Activated CD4-positive, alpha-beta T cell treated with anti-CD3 and anti-CD28 coated beads, Interleukin-2, amount 10 ng/mL, durations not matched to agents 7 days and 5 days (primary cell): ENCODE results near the gene CASP2. TPM values are rescaled to one million over a fixed set of nuclear protein-coding genes. Genes with fewer than 3 reads are reported as not detected.
A peak's percentile ranks its signal among the peaks of the same experiment; 100 is the strongest.
"Not testable (repeated sequence)": the region's sequence is repeated elsewhere in the genome, so short reads cannot be mapped to it uniquely, and the experiment has no call there.

Experiments used
- CTCF ChIA-PET: fragments of 350-600 bp; sonication (Branson Sonifier 250); formaldehyde crosslinking; loops from one replicate; lab custom pipeline; 2021; ENCODE audit warnings: antibody characterized with exemption; lab: Charles Lee
- POLR2A ChIA-PET: fragments of 350-600 bp; sonication (Branson Sonifier 250); formaldehyde crosslinking; loops from one replicate; lab custom pipeline; 2021; ENCODE audit warnings: antibody characterized with exemption; lab: Charles Lee
- DNase-seq: peaks from one replicate; pipeline ENCODE4 v3.0.0-alpha.2; 2020
- H3K27ac Mint-ChIP-seq: one replicate; pipeline ENCODE4 v1.8.0; 2021; ENCODE audit warnings: mild to moderate bottlenecking, moderate library complexity, mixed read lengths
- H3K27me3 Mint-ChIP-seq: one replicate; pipeline ENCODE4 v1.8.0; 2021; ENCODE audit warnings: mixed read lengths
- H3K36me3 Mint-ChIP-seq: one replicate; pipeline ENCODE4 v1.8.0; 2021; ENCODE audit warnings: low read depth, mixed read lengths
- H3K4me1 Mint-ChIP-seq: one replicate; pipeline ENCODE4 v1.8.0; 2021; ENCODE audit warnings: mixed read lengths
- H3K4me3 Mint-ChIP-seq: one replicate; pipeline ENCODE4 v1.8.0; 2021; ENCODE audit warnings: mild to moderate bottlenecking, moderate library complexity, mixed read lengths
- H3K9me3 Mint-ChIP-seq: one replicate; pipeline ENCODE4 v1.8.0; 2021; ENCODE audit warnings: mixed read lengths
- total RNA-seq, 2 experiments: library from RNA; stranded (reverse); gene quantifications; one replicate each; pipeline ENCODE4 v1.2.3, GENCODE V29; 2021

The CASP2 gene
- total RNA-seq, 2 experiments from 2014 or later: 102 to 125 TPM

DNA sequence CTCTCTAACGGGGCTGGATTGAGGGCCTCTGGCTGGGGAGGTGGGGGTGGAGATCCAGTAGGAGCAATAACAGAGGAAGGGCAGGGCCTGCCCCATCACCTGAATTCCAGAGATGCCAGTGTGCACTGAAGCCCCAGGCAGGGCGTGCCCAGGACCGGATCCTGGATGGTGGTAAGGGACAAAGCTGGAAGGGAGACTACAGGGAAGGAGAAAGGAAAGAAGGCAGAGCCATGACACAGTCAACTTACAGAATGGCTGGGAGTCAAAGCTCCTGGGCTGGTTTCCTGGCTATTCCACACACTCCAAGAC is 2.7 kb upstream of the CASP2 start:
- no peak overlapping the region for H3K4me3 Mint-ChIP-seq
- ChIA-PET POLR2A (no interaction called here), CTCF (no interaction called here)
- peaks cover 65% of the 10 kb centered on the region for H3K4me1 Mint-ChIP-seq
- H3K27me3 Mint-ChIP-seq: no peaks in the 10 kb centered on the region
- H3K27ac Mint-ChIP-seq: no peak overlapping the region
- DNase-seq: no peak
- H3K36me3 Mint-ChIP-seq: peaks cover 28% of the 10 kb centered on the region
- H3K9me3 Mint-ChIP-seq: peaks cover 8% of the 10 kb centered on the region

DNA sequence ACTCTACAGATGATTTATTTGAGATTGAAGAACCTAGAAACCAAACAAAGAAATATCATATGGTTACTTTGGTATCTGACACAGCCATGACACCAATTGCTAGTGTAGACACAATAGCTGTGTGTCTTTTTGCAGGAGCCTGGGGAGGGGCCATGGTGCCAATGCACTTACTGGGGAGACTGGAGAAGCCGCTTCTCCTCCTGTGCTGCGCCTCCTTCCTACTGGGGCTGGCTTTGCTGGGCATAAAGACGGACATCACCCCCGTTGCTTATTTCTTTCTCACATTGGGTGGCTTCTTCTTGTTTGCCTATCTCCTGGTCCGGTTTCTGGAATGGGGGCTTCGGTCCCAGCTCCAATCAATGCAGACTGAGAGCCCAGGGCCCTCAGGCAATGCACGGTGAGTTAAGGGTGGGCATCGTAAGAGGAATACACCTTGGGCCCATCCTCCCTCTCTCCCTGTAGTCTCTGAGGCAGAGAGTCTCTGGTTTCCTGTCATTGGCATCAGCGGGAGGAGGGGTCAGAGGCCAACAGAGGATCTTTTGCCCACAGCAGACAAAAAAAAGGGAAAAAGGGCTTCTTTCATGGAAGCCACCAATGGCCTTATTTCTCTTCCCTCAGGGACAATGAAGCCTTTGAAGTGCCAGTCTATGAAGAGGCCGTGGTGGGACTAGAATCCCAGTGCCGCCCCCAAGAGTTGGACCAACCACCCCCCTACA is 2.2 kb upstream of the CASP2 start:
- no peak overlapping the region for H3K4me3 Mint-ChIP-seq
- no peak for DNase-seq
- no peaks in the 10 kb centered on the region for H3K27me3 Mint-ChIP-seq
- ChIA-PET POLR2A (no interaction called here), CTCF (interaction anchor here (1.0 to 2.5 kb wide), 3 partner anchors 7 to 25 kb away, joined by 3 to 10 read pairs (median 7); no protein-coding TSS in a partner anchor)
- no peak overlapping the region for H3K27ac Mint-ChIP-seq
- H3K9me3 Mint-ChIP-seq: peaks cover 8% of the 10 kb centered on the region
- H3K4me1 Mint-ChIP-seq: peaks cover 64% of the 10 kb centered on the region
- peaks cover 31% of the 10 kb centered on the region for H3K36me3 Mint-ChIP-seq

DNA sequence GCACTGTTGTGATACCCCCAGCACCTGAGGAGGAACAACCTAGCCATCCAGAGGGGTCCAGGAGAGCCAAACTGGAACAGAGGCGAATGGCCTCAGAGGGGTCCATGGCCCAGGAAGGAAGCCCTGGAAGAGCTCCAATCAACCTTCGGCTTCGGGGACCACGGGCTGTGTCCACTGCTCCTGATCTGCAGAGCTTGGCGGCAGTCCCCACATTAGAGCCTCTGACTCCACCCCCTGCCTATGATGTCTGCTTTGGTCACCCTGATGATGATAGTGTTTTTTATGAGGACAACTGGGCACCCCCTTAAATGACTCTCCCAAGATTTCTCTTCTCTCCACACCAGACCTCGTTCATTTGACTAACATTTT is 1.6 kb upstream of the CASP2 start:
- CTCF ChIA-PET: interaction anchor here (1.0 to 2.5 kb wide), 5 partner anchors 8 to 26 kb away, joined by 3 to 11 read pairs (median 7); no protein-coding TSS in a partner anchor
- peaks cover 37% of the 10 kb centered on the region for H3K36me3 Mint-ChIP-seq
- no peak overlapping the region for H3K4me3 Mint-ChIP-seq
- H3K4me1 Mint-ChIP-seq: peaks cover 66% of the 10 kb centered on the region
- H3K9me3 Mint-ChIP-seq: peaks cover 8% of the 10 kb centered on the region
- peak overlapping the region; percentile 90 for H3K27ac Mint-ChIP-seq
- no peaks in the 10 kb centered on the region for H3K27me3 Mint-ChIP-seq
- DNase-seq: no peak
- POLR2A ChIA-PET: no interaction called here

DNA sequence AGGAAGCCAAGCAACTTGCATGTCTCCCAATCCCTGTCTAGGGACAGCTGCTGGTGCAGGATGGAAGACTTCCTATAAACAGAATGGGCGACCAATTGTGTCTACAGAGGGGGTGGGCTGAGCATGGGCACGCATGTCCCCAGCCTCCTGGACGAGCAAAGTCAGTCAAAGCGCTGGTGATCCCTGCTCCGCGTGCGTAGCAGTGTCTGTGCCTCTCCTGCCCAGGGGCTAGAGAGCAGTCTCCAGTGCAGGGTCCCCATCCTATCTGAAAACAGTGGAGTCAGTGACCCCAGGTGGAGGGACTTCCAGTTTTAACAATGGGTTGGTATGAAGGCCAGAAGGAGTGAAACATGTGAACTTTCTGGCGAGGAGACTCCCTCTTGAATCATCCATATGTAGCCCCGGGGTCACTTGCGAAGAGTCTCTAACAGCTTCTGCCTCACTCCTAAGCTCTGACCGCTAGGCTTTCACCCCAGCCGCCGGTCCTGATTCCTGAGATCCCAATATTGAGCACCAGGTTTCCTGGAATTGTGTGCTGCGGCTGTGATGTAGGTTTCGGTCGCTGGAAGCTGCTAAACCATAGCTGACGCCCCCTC is 714 bp upstream of the CASP2 start:
- H3K27me3 Mint-ChIP-seq: no peaks in the 10 kb centered on the region
- POLR2A ChIA-PET: interaction anchor here (0.6 to 1.0 kb wide), 4 partner anchors 8 to 22 kb away, joined by 3 to 6 read pairs (median 4); no protein-coding TSS in a partner anchor
- peak overlapping the region; percentile 90 for H3K4me3 Mint-ChIP-seq
- H3K27ac Mint-ChIP-seq: peak overlapping the region; percentile 90
- H3K9me3 Mint-ChIP-seq: peaks cover 8% of the 10 kb centered on the region
- CTCF ChIA-PET: interaction anchor here (0.6 to 2.5 kb wide), 14 partner anchors 9 to 278 kb away, joined by 3 to 11 read pairs (median 4); partner anchors contain the start of gene GSTK1
- no peak for DNase-seq
- H3K36me3 Mint-ChIP-seq: peaks cover 43% of the 10 kb centered on the region
- H3K4me1 Mint-ChIP-seq: peaks cover 67% of the 10 kb centered on the region

DNA sequence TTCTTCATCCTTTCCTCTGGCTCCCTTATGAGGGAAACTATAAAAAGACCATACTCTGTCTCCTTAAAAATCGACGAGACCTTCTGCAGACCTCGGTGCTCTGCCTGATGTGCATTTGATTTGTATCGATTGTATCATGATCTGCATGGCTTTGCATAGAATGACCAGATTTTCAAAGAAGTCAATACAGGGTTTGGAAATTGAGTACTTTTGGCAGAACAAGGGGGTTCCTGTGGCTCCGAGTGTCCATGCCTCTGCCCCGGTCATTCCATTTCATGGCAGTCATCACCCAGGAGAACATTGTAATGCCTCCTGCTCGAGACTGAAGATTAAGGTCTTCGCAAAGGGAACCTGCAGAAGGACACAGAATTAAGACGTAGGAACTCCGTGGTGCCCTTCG is 685 bp downstream of the CASP2 start:
- CTCF ChIA-PET: interaction anchor here (1.2 to 2.5 kb wide), 7 partner anchors 8 to 34 kb away, joined by 3 to 11 read pairs (median 6); partner anchors contain the start of gene GSTK1
- peaks cover 64% of the 10 kb centered on the region for H3K4me1 Mint-ChIP-seq
- no peaks in the 10 kb centered on the region for H3K27me3 Mint-ChIP-seq
- H3K36me3 Mint-ChIP-seq: peaks cover 54% of the 10 kb centered on the region
- H3K9me3 Mint-ChIP-seq: peaks cover 8% of the 10 kb centered on the region
- H3K4me3 Mint-ChIP-seq: peak overlapping the region; percentile 90
- POLR2A ChIA-PET: no interaction called here
- peak overlapping the region; percentile 90 for H3K27ac Mint-ChIP-seq
- no peak for DNase-seq

DNA sequence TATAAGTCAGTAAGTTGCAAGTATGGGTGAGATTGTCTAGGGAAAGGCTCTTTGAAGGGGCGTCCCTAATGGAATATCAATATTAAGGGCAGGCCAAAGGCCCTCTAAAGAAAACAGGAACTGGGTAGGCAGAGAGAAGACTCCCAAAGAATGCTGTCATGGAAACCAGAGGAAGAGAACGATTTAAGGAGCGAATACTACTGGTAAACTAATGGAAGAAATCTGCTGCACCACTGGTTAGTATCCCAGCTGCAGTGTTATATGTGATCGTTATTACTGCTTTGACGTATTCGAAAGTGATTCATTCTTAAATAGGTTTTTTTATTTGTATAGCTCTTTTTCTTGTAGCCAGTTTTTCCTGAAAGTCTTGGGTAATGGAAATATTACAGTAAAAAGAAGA is 1.3 kb downstream of the CASP2 start:
- peak overlapping the region; percentile 90 for H3K27ac Mint-ChIP-seq
- peaks cover 8% of the 10 kb centered on the region for H3K9me3 Mint-ChIP-seq
- peaks cover 60% of the 10 kb centered on the region for H3K36me3 Mint-ChIP-seq
- ChIA-PET POLR2A (interaction anchor here (0.7 kb wide), 1 partner anchor 490 kb away, joined by 3 read pairs; no protein-coding TSS in a partner anchor), CTCF (interaction anchor here (1.0 to 1.4 kb wide), 4 partner anchors 10 to 49 kb away, joined by 3 to 8 read pairs (median 4); partner anchors contain the start of gene GSTK1)
- peak overlapping the region; percentile 90 for H3K4me3 Mint-ChIP-seq
- no peak for DNase-seq
- no peaks in the 10 kb centered on the region for H3K27me3 Mint-ChIP-seq
- peaks cover 64% of the 10 kb centered on the region for H3K4me1 Mint-ChIP-seq

DNA sequence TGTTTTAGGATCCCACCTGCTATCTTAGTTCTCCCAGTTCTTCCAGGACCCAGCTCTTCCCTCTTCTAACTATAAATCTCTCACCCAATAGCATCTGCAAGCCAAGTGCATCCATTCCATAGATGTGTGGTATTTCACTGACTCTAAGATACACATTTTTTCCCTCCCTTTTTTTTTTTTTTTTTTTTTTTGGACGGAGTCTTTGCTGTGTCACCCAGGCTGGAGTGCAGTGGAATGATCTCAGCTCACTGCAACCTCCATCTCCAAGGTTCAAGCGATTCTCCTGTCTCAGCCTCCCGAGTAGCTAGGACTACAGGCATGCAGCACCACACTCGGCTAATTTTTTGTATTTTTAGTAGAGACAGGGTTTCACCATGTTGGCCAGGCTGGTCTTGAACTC is 1.7 kb downstream of the CASP2 start:
- Mint-ChIP-seq H3K4me1 (peaks cover 64% of the 10 kb centered on the region), H3K27ac (peak overlapping the region; percentile 90), H3K36me3 (peaks cover 65% of the 10 kb centered on the region), H3K4me3 (peak overlapping the region; percentile 90)
- CTCF ChIA-PET: interaction anchor here (1.0 to 1.4 kb wide), 4 partner anchors 9 to 50 kb away, joined by 3 to 8 read pairs (median 4); partner anchors contain the start of gene GSTK1
- not testable (repeated sequence) for DNase-seq, H3K27me3 Mint-ChIP-seq, H3K9me3 Mint-ChIP-seq
- POLR2A ChIA-PET: interaction anchor here (0.7 kb wide), 1 partner anchor 490 kb away, joined by 3 read pairs; no protein-coding TSS in a partner anchor

DNA sequence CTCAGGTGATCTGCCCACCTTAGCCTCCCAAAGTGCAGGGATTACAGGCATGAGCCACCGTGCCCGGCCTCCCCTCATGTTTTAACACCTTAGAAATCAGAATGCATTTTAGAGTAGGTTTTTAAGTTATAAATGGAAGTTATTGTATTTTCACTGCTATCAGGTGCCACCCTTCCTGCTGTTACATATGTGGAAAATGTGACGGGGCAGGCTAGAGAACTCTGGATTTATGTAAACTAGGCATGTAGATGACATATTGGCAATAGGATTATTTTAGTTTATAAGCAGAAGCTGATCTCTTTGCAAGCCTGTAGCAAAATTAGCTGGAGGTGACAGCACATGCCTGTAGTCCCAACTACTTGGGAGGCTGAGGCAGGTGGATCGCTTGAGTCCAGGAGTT is 2.1 kb downstream of the CASP2 start:
- H3K4me1 Mint-ChIP-seq: peaks cover 64% of the 10 kb centered on the region
- no peaks in the 10 kb centered on the region for H3K27me3 Mint-ChIP-seq
- H3K27ac Mint-ChIP-seq: peak overlapping the region; percentile 90
- CTCF ChIA-PET: interaction anchor here (1.2 to 2.1 kb wide), 4 partner anchors 9 to 50 kb away, joined by 3 to 8 read pairs (median 4); no protein-coding TSS in a partner anchor
- no peak for DNase-seq
- POLR2A ChIA-PET: no interaction called here
- peaks cover 68% of the 10 kb centered on the region for H3K36me3 Mint-ChIP-seq
- H3K9me3 Mint-ChIP-seq: peaks cover 8% of the 10 kb centered on the region
- peak overlapping the region; percentile 90 for H3K4me3 Mint-ChIP-seq

DNA sequence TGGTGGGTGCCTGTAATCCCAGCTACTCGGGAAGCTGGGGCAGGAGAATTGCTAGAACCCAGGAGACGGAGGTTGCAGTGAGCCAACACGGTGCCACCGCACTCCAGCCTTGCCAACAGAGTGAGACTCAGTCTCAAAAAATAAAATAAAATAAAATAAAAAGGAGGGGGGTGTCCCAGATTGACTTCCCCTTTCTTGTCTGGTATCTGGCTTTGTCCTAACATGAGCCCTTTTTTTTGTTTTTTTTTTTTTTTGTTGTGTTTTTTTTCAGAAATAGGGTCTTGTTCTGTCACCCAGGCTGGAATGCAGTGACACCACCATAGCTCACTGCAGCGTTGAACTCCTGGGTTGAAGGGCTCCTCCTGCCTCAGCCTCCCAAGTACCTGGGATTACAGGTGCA is 4.7 kb downstream of the CASP2 start:
- no peak for DNase-seq
- peaks cover 76% of the 10 kb centered on the region for H3K36me3 Mint-ChIP-seq
- H3K4me3 Mint-ChIP-seq: no peak overlapping the region
- ChIA-PET CTCF (interaction anchor here (0.7 to 6.7 kb wide), 6 partner anchors 9 to 54 kb away, joined by 3 to 26 read pairs (median 8); no protein-coding TSS in a partner anchor), POLR2A (interaction anchor here (0.6 kb wide), 1 partner anchor 35 kb away, joined by 13 read pairs; no protein-coding TSS in a partner anchor)
- H3K27me3 Mint-ChIP-seq: no peaks in the 10 kb centered on the region
- H3K4me1 Mint-ChIP-seq: peaks cover 66% of the 10 kb centered on the region
- H3K27ac Mint-ChIP-seq: no peak overlapping the region
- peaks cover under 1% of the 10 kb centered on the region for H3K9me3 Mint-ChIP-seq

DNA sequence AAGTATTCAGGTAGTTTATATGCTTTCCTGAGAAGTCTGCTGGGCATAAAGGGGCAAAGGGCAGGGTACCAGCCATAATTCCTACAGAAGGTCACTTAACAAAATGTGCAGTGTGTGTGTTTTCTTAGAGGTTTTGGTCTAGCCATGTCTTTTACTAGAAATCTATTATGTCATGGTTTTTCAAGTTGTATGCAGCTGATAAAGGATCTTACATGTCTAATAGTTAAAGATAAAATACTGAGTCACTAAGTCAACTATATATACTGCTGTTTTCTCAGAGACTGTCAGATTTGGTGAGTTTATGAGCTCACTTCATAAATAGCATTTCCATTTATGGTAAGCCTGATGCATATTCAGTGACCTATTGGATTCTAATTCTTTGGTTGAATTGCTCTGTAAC is 7.7 kb downstream of the CASP2 start:
- CTCF ChIA-PET: interaction anchor here (0.6 to 6.7 kb wide), 8 partner anchors 8 to 126 kb away, joined by 3 to 26 read pairs (median 3); partner anchors contain the start of gene CASP2
- Mint-ChIP-seq H3K27ac (no peak overlapping the region), H3K9me3 (no peaks in the 10 kb centered on the region), H3K4me3 (no peak overlapping the region), H3K4me1 (peaks cover 68% of the 10 kb centered on the region), H3K36me3 (peaks cover 82% of the 10 kb centered on the region), H3K27me3 (no peaks in the 10 kb centered on the region)
- no peak for DNase-seq
- POLR2A ChIA-PET: no interaction called here

DNA sequence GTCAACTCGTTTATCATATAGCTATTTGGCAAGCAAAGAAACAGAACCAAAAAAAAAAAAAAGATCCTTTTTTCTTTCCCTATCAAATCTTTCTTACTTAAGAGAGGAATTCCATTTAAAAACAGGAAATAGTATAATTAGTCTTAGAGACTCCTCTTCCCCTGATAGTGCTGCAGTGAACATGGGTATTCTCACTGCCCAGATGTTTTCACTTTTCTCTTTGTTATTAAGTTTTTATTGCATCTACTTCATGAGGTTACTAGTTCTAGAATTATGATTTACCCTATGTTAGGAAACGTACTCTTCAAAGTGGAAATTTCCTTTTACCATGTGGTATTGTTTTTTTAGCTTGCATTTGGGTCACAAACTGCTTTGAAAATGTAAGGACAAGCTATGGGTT is 8.5 kb downstream of the CASP2 start:
- no peak for DNase-seq
- Mint-ChIP-seq H3K4me1 (peaks cover 68% of the 10 kb centered on the region), H3K36me3 (peaks cover 84% of the 10 kb centered on the region), H3K27ac (no peak overlapping the region), H3K4me3 (no peak overlapping the region), H3K27me3 (no peaks in the 10 kb centered on the region), H3K9me3 (no peaks in the 10 kb centered on the region)
- CTCF ChIA-PET: interaction anchor here (0.6 to 6.7 kb wide), 8 partner anchors 9 to 125 kb away, joined by 3 to 26 read pairs (median 5); partner anchors contain the start of gene CASP2
- POLR2A ChIA-PET: no interaction called here

DNA sequence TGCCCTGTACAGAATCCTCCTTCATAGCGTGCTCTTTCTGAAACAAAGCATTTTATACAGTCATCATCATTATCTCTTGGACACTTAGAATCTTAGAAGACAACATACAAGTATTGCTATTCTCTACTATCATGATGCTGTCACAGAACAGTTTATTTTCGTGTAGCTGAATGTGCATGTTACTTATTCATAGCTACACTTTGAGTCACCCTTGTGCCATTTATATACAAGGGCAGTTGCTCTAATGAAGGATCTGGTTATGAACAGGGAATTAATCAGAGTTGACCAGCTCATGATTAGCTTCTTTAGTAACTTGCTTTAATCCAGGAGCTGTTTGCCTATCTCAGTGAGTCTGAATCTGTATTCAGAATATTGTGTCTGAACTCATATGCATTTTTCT is 11.2 kb downstream of the CASP2 start:
- H3K36me3 Mint-ChIP-seq: peaks cover 84% of the 10 kb centered on the region
- peaks cover 67% of the 10 kb centered on the region for H3K4me1 Mint-ChIP-seq

More for the DNA sequence above, 11.2 kb downstream of the CASP2 start:
- ChIA-PET CTCF (interaction anchor here (0.6 to 4.1 kb wide), 18 partner anchors 10 to 697 kb away, joined by 3 to 32 read pairs (median 4); partner anchors contain the start of genes CASP2 and CLCN1), POLR2A (interaction anchor here (0.7 kb wide), 1 partner anchor 11 kb away, joined by 3 read pairs; the partner anchor contains the start of gene CASP2)
- Mint-ChIP-seq H3K27me3 (no peaks in the 10 kb centered on the region), H3K27ac (no peak overlapping the region), H3K9me3 (no peaks in the 10 kb centered on the region), H3K4me3 (no peak overlapping the region)
- DNase-seq: no peak
